ENCODE data around the gene HACD2. TPM values are rescaled to one million over a fixed set of nuclear protein-coding genes. Genes with fewer than 3 reads are reported as not detected.
"Not testable (repeated sequence)": the region's sequence is repeated elsewhere in the genome, so short reads cannot be mapped to it uniquely, and the experiment has no call there.

The HACD2 gene
- total RNA-seq, 1 donor from 2014 or later = 25.5 TPM

GRCh38 chr3:123618076-123618708 is 33.3 kb upstream of the HACD2 start:
- no peak for TF ChIP-seq CTCF (IDR thresholded peaks at IDR 0.05; ENCODE audit: insufficient read depth, low read length, poor library complexity, severe bottlenecking)
- Histone ChIP-seq H3K4me3 (ENCODE audit: low read depth, low read length) (no peak overlapping the region), H3K27me3 (ENCODE audit: control insufficient read depth, insufficient read depth, low read length) (no peaks in the 10 kb centered on the region), H3K36me3 (ENCODE audit: control insufficient read depth, insufficient read depth, low read length) (peaks cover 2% of the 10 kb centered on the region)
- no peak for DNase-seq (ENCODE audit: low read depth)

- H3K4me3 ChIP-seq (ENCODE audit: low read depth, low read length) = no peak overlapping the region
- no peak for TF ChIP-seq CTCF (IDR thresholded peaks at IDR 0.05; ENCODE audit: insufficient read depth, low read length, poor library complexity, severe bottlenecking)
- no peak for DNase-seq (ENCODE audit: low read depth)
- H3K27me3 ChIP-seq (ENCODE audit: control insufficient read depth, insufficient read depth, low read length) = no peaks in the 10 kb centered on the region
- H3K36me3 ChIP-seq (ENCODE audit: control insufficient read depth, insufficient read depth, low read length) = peaks cover 2% of the 10 kb centered on the region
Observed at GRCh38 chr3:123616593-123616992, 31.7 kb upstream of the HACD2 start.

DNA sequence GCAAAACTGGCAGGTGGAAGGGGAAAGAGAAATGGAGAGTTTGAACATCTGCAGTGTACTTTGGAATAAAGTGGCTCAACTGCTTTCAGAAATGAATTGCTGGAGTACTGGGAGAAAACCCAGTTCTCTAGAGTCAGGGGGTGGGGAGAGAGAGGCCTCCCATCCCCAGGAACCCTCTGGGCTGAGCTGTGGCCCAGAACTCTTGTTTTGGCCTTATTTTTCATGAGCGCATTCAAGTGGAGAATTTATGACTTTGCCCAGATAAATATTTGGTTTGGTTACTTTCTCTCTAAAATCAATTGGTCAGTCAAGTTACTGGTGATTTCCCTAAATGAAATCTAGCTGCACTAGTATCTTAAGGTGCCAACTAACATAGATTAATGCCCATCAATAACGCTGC is 28.7 kb upstream of the HACD2 start:
- Histone ChIP-seq H3K4me3 (ENCODE audit: low read depth, low read length) (no peak overlapping the region), H3K27me3 (ENCODE audit: control insufficient read depth, insufficient read depth, low read length) (no peaks in the 10 kb centered on the region), H3K36me3 (ENCODE audit: control insufficient read depth, insufficient read depth, low read length) (peaks cover 2% of the 10 kb centered on the region)
- no peak for TF ChIP-seq CTCF (IDR thresholded peaks at IDR 0.05; ENCODE audit: insufficient read depth, low read length, poor library complexity, severe bottlenecking)
- DNase-seq (ENCODE audit: low read depth) = no peak

DNA sequence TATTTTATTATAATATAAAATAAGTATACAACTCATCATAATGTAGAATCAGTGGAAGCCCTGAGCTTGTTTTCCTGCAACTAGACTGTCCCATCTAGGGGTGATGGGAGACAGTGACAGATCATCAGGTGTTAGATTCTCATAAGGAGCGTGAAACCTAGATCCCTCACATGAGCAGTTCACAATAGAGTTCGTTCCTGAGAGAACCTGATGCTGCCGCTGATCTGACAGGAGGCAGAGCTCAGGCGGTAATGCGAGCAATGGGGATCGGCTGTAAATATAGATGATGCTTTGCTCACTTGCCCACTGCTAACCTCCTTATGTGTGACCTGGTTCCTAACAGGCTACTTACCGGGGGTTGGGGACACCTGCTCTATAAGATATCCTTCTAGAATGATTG is 26.8 kb upstream of the HACD2 start:
- not testable (repeated sequence) for H3K36me3 ChIP-seq (ENCODE audit: control insufficient read depth, insufficient read depth, low read length); DNase-seq (ENCODE audit: low read depth); H3K27me3 ChIP-seq (ENCODE audit: control insufficient read depth, insufficient read depth, low read length); H3K4me3 ChIP-seq (ENCODE audit: low read depth, low read length)

- Histone ChIP-seq H3K27me3 (ENCODE audit: control insufficient read depth, insufficient read depth, low read length) (no peaks in the 10 kb centered on the region), H3K36me3 (ENCODE audit: control insufficient read depth, insufficient read depth, low read length) (no peaks in the 10 kb centered on the region), H3K4me3 (ENCODE audit: low read depth, low read length) (no peak overlapping the region)
- DNase-seq (ENCODE audit: low read depth) = no peak
- TF ChIP-seq CTCF (IDR thresholded peaks at IDR 0.05; ENCODE audit: insufficient read depth, low read length, poor library complexity, severe bottlenecking) = no peak
Observed at GRCh38 chr3:123611082-123611481, 26.2 kb upstream of the HACD2 start.

DNA sequence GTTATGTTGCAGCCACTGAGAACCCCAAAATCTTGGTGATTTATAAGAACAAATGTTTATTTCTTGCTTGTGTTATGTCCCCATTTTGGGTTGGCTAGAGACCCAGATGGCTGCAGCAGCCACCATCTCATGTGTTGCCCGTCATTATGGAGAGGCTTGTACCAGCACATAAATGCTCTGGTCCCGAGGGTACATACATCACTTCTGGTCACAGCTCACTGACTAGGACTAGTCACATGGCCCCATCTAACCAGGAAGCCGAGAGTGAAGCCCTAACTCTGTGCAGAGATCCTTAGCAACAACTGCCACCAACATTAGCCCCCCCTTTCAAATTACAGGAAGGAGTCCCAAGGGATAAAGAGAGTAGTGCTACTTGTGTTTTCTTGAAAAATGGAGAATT is 25.5 kb upstream of the HACD2 start:
- no peak for DNase-seq (ENCODE audit: low read depth)
- no peaks in the 10 kb centered on the region for H3K27me3 ChIP-seq (ENCODE audit: control insufficient read depth, insufficient read depth, low read length)
- H3K4me3 ChIP-seq (ENCODE audit: low read depth, low read length) = no peak overlapping the region
- H3K36me3 ChIP-seq (ENCODE audit: control insufficient read depth, insufficient read depth, low read length) = no peaks in the 10 kb centered on the region
- no peak for TF ChIP-seq CTCF (IDR thresholded peaks at IDR 0.05; ENCODE audit: insufficient read depth, low read length, poor library complexity, severe bottlenecking)

Measured in kidney epithelial cell (primary cell).